NB4 (cell line): ENCODE measurements around the gene ATXN7L1.

Experiments
- DNase-seq: peaks from one replicate; pipeline ENCODE4 v3.0.0; 2010; ENCODE audit warnings: low read depth
- H3K4me3 ChIP-seq: one replicate; pipeline ENCODE4 v1.5.1; 2011; ENCODE audit warnings: mild to moderate bottlenecking, low read depth, low read length, moderate library complexity
- MYC ChIP-seq: IDR thresholded peaks from 2 replicates; pipeline ENCODE4 v1.6.1; 2011; ENCODE audit warnings: low read depth, low read length
- POLR2A ChIP-seq: IDR thresholded peaks from 2 replicates; pipeline ENCODE4 v1.6.1; 2011; ENCODE audit warnings: mild to moderate bottlenecking; ENCODE audit not compliant: insufficient read length; ENCODE audit errors: extremely low read depth
- TF ChIP-seq, protein P1 (sequence below): IDR thresholded peaks from 2 replicates; pipeline ENCODE4 v1.6.1; 2011; ENCODE audit warnings: low read depth, low read length
- TF ChIP-seq, protein P2 (sequence below): IDR thresholded peaks from one replicate; pipeline ENCODE4 v1.5.1; 2012; ENCODE audit warnings: low read depth, low read length

Gene ATXN7L1

DNA sequence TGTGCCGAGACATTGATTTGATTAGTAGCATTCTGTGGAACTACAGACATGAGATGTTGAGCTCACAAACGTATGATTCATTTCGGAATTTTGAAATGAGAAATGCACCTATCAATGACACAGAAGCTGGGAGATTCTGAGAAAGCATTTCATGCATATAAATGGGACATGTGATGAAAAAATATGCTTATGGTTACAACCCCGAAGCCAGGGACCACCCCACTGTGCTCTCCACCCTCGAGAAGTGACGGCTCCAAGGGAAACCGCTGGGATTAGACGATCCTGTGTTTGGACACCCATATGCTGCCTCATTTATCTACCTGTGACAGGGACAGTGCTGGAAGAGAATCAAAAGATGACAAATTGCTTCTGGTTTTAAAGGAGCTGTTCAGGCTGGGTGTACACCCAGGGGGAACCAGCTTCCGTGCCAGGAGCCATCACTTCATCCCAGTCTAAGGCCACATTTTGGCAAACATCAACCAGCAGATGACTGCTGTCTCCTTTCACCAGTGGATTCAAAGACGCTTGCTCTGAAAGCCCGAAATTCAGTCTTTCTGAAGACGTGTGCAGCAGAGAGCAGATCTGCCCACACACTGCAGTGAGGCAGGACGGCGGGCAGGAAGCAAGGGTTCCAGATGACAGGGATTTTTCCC lies 109.9 kb downstream of the ATXN7L1 start:
- DNase-seq = no peak
- TF ChIP-seq, protein P1, sequence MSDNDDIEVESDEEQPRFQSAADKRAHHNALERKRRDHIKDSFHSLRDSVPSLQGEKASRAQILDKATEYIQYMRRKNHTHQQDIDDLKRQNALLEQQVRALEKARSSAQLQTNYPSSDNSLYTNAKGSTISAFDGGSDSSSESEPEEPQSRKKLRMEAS = no peak
- no peak for TF ChIP-seq POLR2A
- TF ChIP-seq, protein P2, sequence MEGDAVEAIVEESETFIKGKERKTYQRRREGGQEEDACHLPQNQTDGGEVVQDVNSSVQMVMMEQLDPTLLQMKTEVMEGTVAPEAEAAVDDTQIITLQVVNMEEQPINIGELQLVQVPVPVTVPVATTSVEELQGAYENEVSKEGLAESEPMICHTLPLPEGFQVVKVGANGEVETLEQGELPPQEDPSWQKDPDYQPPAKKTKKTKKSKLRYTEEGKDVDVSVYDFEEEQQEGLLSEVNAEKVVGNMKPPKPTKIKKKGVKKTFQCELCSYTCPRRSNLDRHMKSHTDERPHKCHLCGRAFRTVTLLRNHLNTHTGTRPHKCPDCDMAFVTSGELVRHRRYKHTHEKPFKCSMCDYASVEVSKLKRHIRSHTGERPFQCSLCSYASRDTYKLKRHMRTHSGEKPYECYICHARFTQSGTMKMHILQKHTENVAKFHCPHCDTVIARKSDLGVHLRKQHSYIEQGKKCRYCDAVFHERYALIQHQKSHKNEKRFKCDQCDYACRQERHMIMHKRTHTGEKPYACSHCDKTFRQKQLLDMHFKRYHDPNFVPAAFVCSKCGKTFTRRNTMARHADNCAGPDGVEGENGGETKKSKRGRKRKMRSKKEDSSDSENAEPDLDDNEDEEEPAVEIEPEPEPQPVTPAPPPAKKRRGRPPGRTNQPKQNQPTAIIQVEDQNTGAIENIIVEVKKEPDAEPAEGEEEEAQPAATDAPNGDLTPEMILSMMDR = no peak
- TF ChIP-seq MYC = no peak
- no peak overlapping the region for H3K4me3 ChIP-seq

DNA sequence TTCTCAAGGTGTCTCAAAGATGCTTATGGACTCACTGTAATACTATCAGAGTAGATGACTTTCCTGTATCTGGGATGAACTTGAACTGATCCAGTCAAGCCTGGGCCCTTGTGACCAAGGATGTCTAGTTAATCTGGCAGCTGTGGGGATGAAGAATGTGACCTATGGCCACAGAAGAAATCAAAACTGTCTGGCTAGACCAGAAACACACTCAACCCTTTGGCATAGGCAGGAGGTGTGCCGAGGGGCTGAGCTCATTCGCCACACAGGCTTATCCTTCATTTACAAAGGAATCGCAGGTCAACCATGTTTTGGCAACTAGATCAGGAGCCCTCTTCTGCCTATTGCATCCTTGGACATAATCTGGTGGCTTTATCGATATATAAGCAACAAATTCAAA lies 110.6 kb downstream of the ATXN7L1 start:
- DNase-seq = no peak
- TF ChIP-seq POLR2A (no peak), MYC (no peak)
- TF ChIP-seq, protein P1 = no peak
- TF ChIP-seq, protein P2 = no peak
- no peak overlapping the region for H3K4me3 ChIP-seq

DNA sequence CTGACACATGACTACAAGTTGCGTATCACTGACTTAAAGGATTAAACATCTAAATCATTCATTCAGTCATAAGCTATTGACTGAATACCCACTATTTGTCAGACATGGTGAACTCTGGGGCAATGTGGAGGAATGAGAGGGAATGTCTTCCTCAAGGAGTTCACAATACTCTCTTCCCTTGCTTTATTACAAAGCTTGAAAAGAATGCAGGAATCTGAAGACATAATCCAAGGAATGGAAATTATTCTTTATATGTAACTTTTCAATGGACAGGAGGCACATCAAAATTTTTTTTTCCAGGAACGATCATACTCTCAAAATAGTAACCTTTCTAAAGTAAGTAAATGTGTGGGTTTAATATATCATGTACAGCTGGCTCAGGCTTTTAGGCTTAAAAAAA lies 111.9 kb downstream of the ATXN7L1 start:
- DNase-seq = no peak
- TF ChIP-seq MYC = no peak
- TF ChIP-seq, protein P2 = no peak
- no peak for TF ChIP-seq POLR2A
- TF ChIP-seq, protein P1 = no peak
- H3K4me3 ChIP-seq = no peak overlapping the region

DNA sequence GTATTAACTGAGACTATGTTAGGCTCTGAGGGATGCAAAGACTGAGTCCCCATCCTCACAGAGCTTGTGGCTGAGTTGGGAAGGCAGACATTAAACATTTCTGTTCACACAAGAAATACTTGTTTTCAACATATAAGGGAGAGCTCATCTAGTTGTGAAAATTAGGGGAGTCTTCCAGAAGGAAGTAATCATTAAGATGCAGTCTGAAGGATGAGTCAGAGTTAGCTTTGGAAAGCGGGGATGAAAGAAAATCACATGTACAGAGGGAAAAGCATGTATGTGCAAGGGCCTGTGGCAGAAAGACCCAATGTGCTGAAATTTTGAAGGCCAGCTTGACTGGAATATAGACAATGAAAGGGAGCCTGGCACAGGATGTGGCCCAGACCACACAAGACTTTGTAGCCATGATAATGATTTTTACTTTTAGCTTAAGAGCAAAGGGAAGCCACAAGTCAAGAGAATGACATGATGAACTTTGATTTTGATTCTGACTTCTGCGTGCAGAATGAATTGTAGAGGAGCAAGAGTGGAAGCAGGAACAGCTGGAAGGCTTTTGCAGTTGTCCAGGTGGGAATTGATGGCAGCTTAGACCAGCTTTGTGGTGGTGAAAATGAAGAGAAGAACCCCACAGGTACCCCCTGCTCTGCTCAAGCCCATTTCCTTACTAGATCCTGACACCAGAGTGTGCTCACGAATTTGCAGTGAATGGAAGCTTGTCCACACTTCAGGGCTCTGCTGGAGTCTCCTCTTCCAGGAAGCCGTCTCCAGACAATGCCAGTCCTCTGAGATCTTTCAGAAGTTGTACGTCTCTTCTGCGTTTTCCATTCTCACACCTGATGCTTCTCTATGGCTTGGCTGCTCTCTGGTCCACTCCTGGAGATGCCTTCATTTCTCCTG lies 115.6 kb downstream of the ATXN7L1 start:
- no peak for DNase-seq
- no peak overlapping the region for H3K4me3 ChIP-seq
- TF ChIP-seq POLR2A (no peak), MYC (no peak)
- TF ChIP-seq, protein P1 = no peak
- TF ChIP-seq, protein P2 = no peak

DNA sequence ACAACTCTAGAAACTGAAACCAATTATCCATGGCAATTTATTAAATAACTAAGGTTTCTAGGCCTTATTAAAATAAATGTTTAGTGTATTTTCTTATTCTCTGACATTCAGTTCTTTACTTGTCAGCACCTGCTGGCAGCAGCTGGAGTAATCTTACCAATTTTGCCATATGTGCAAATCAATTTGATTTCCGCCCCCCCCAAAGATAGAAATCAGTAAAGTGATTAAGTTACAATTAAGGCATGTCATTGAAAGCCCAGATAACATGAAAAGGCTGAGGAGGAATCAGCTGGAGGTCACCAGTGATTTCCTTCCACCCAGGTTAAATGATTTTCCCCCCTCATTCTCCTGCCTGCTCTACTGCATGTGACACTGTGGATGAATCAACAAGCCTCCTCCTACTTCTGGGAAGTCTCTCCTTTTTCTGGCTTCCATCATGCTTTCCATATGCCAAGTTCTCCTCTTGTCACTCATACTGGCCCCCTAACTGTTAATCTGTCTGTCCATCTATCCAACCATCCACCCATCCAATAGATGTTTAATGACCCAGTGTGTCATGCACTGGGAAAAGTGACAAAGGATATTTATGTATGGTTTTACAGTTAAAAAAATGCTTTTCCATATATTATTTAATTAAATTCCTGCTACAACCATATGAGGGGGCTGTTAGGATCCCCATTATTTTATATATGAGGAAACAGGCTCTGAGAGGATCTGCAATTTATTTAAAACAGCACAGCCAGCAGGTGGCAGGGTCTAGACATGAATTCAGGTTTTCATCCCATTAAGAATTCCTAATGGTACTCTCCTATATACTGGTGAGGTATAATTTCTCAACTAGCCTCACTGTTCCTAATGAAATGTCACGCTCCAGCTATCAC lies 116.5 kb downstream of the ATXN7L1 start:
- TF ChIP-seq, protein P2 = peak; percentile 29
- no peak for TF ChIP-seq MYC
- DNase-seq = peak; percentile 38

More for the DNA sequence above, 116.5 kb downstream of the ATXN7L1 start:
- H3K4me3 ChIP-seq = no peak overlapping the region
